Cardiac muscle cell (in vitro differentiated cells and primary cell): Measurements from ENCODE around the gene KDM4B. TPM values are rescaled to one million over a fixed set of nuclear protein-coding genes. Genes with fewer than 3 reads are reported as not detected.

Experiments used
- DNase-seq, 2 donors: peaks; one replicate each; pipeline versions ENCODE4 v3.0.0 to v3.0.0-alpha.2; 2010 to 2017; ENCODE audit warnings: low read depth in 1 of 2, low spot score in 1 of 2
- H3K27ac ChIP-seq: fragments of 200-600 bp; sonication (generic); 2 replicates; pipeline ENCODE4 v1.5.1; 2016
- H3K27me3 ChIP-seq: fragments of 200-600 bp; sonication (generic); 2 replicates; pipeline ENCODE4 v1.6.0; 2016; ENCODE audit warnings: control low read depth
- H3K36me3 ChIP-seq: fragments of 200-600 bp; sonication (generic); 2 replicates; pipeline ENCODE4 v1.5.1; 2016; ENCODE audit warnings: control low read depth
- H3K4me1 ChIP-seq: fragments of 200-600 bp; sonication (generic); 2 replicates; pipeline ENCODE4 v1.8.1; 2017; ENCODE audit warnings: low read depth, mild to moderate bottlenecking, mixed run types
- H3K4me3 ChIP-seq: fragments of 200-600 bp; sonication (generic); 2 replicates; pipeline ENCODE4 v1.5.1; 2016; ENCODE audit warnings: mild to moderate bottlenecking
- H3K9me3 ChIP-seq: fragments of 200-600 bp; sonication (generic); 2 replicates; pipeline ENCODE4 v1.5.1; 2017; ENCODE audit warnings: low read depth, mild to moderate bottlenecking, control low read depth
- CTCF ChIP-seq: IDR thresholded peaks from 2 replicates; pipeline ENCODE4 v1.5.1; 2012; ENCODE audit warnings: low read depth, mild to moderate bottlenecking, low read length
- polyA plus RNA-seq: library from polyadenylated mRNA; unstranded; fragments of >200 nt; fragmentation: Nextera tagmentation; extraction: Ambion mirVana; gene quantifications from 2 replicates; pipeline ENCODE4 v1.2.1, GENCODE V29; 2016
- total RNA-seq: library from RNA; depleted of rRNA; stranded (reverse); fragments of >200 nt; gene quantifications from 2 replicates; pipeline ENCODE4 v1.2.3, GENCODE V29; 2016

Gene KDM4B
- total and polyA plus RNA-seq, 2 experiments from 2014 or later, result 74.6 to 90.6 TPM

GRCh38 chr19:5018224-5019015 lies 49.5 kb downstream of the KDM4B start:
- no peaks in the 10 kb centered on the region for H3K9me3 ChIP-seq
- peaks cover 10% of the 10 kb centered on the region for H3K36me3 ChIP-seq
- no peaks in the 10 kb centered on the region for H3K4me1 ChIP-seq
- no peak for TF ChIP-seq CTCF
- DNase-seq, result peak in 1 of 2 donors; percentile 77
- no peak overlapping the region for H3K27ac ChIP-seq
- H3K4me3 ChIP-seq, result no peak overlapping the region
- H3K27me3 ChIP-seq, result no peaks in the 10 kb centered on the region

- no peak for TF ChIP-seq CTCF
- H3K9me3 ChIP-seq, result no peaks in the 10 kb centered on the region
- no peak for DNase-seq
- H3K4me1 ChIP-seq, result no peaks in the 10 kb centered on the region
- H3K27ac ChIP-seq, result no peak overlapping the region
- no peak overlapping the region for H3K4me3 ChIP-seq
- peaks cover 10% of the 10 kb centered on the region for H3K36me3 ChIP-seq
- no peaks in the 10 kb centered on the region for H3K27me3 ChIP-seq
Observed at GRCh38 chr19:5020368-5020767, 51.5 kb downstream of the KDM4B start.

GRCh38 chr19:5021046-5021445 lies 52.1 kb downstream of the KDM4B start:
- H3K27me3 ChIP-seq, result no peaks in the 10 kb centered on the region
- H3K27ac ChIP-seq, result no peak overlapping the region
- DNase-seq, result no peak
- H3K4me1 ChIP-seq, result no peaks in the 10 kb centered on the region
- no peaks in the 10 kb centered on the region for H3K9me3 ChIP-seq
- H3K36me3 ChIP-seq, result peaks cover 10% of the 10 kb centered on the region
- TF ChIP-seq CTCF, result no peak
- H3K4me3 ChIP-seq, result no peak overlapping the region

- Histone ChIP-seq H3K27me3 (no peaks in the 10 kb centered on the region), H3K9me3 (no peaks in the 10 kb centered on the region), H3K36me3 (peaks cover 4% of the 10 kb centered on the region), H3K4me3 (no peak overlapping the region), H3K27ac (no peak overlapping the region), H3K4me1 (no peaks in the 10 kb centered on the region)
- no peak for DNase-seq
- no peak for TF ChIP-seq CTCF
Observed at GRCh38 chr19:5022066-5022860, 53.4 kb downstream of the KDM4B start.

- H3K9me3 ChIP-seq, result no peaks in the 10 kb centered on the region
- peaks cover 2% of the 10 kb centered on the region for H3K36me3 ChIP-seq
- H3K27me3 ChIP-seq, result no peaks in the 10 kb centered on the region
- DNase-seq, result no peak
- no peak overlapping the region for H3K4me3 ChIP-seq
- H3K4me1 ChIP-seq, result no peaks in the 10 kb centered on the region
- peak overlapping the region; percentile 48 for H3K27ac ChIP-seq
- no peak for TF ChIP-seq CTCF
Observed at GRCh38 chr19:5023128-5023571, 54.2 kb downstream of the KDM4B start.
